Activated naive CD4-positive, alpha-beta T cell (primary cell): ENCODE results near the gene PRIM2.
"Not testable (repeated sequence)": the region's sequence is repeated elsewhere in the genome, so short reads cannot be mapped to it uniquely, and the experiment has no call there.

ENCODE experiments used
- DNase-seq, 4 experiments: peaks; one replicate each; lab custom pipeline; 2025; lab: John Stamatoyannopoulos, UW

Gene PRIM2

GRCh38 chr6:57605303-57605702 is 287.9 kb downstream of the PRIM2 start:
- DNase-seq: not testable (repeated sequence)

GRCh38 chr6:57606331-57606730 is 288.9 kb downstream of the PRIM2 start:
- DNase-seq: not testable (repeated sequence)

- DNase-seq: not testable (repeated sequence)
These were observed 293.2 kb downstream of the PRIM2 start for GRCh38 chr6:57610612-57611011.

- not testable (repeated sequence) for DNase-seq
These were observed 301.5 kb downstream of the PRIM2 start for GRCh38 chr6:57618959-57619358.

- DNase-seq: not testable (repeated sequence)
These were observed 314.3 kb downstream of the PRIM2 start for GRCh38 chr6:57631773-57632172.

GRCh38 chr6:57658526-57658925 is 341.1 kb downstream of the PRIM2 start:
- not testable (repeated sequence) for DNase-seq

GRCh38 chr6:57659794-57660193 is 342.4 kb downstream of the PRIM2 start:
- DNase-seq: not testable (repeated sequence)

- DNase-seq: not testable (repeated sequence)
These were observed 343.5 kb downstream of the PRIM2 start for GRCh38 chr6:57660940-57661339.

- not testable (repeated sequence) for DNase-seq
These were observed 350.7 kb downstream of the PRIM2 start for GRCh38 chr6:57668108-57668507.

- not testable (repeated sequence) for DNase-seq
These were observed 353.8 kb downstream of the PRIM2 start for GRCh38 chr6:57671237-57671636.

- DNase-seq: not testable (repeated sequence)
These were observed 354.7 kb downstream of the PRIM2 start for GRCh38 chr6:57671937-57672627.

GRCh38 chr6:57673281-57673680 is 355.9 kb downstream of the PRIM2 start:
- DNase-seq: not testable (repeated sequence)

GRCh38 chr6:57675386-57675785 is 358.0 kb downstream of the PRIM2 start:
- DNase-seq: not testable (repeated sequence)

- DNase-seq: not testable (repeated sequence)
These were observed 379.0 kb downstream of the PRIM2 start for GRCh38 chr6:57696382-57696781.
